Activated CD8-positive, alpha-beta memory T cell treated with anti-CD3 and anti-CD28 coated beads, Interleukin-2, amount 50 U/mL, for 24 hours (primary cell): ENCODE measurements around the gene MMP17.

Source experiments
- DNase-seq: peaks from one replicate; pipeline ENCODE4 v3.0.0-alpha.2; 2020; ENCODE audit errors: extremely low read depth

Gene MMP17

DNA sequence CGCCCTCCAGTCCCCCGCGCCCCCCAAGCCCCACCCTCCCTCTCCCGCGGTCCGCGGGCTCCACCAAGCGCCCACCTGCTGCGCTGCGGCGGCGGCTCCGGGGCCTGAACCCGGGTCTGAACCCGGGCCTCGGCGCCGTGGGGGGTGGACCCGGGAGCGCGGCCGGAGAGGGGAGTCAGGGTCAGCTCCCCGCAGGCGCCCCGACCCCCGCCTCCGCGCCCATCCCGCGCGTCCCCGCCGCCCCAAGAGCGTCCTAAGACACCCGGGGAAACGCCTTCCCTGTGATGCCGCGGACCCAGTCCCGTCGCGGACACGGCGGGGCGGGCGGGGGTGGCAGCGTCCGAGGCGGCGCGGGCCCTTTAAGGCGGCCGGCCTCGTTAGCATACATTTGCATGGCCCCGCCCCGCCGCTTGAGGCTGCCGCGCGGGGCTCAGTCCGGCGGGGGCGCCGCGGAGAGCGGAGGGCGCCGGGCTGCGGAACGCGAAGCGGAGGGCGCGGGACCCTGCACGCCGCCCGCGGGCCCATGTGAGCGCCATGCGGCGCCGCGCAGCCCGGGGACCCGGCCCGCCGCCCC, at the start of gene MMP17:
TSS of gene MMP17 (plus strand) at position 433 of the 574 bp plus-strand sequence. CDS start at position 535, 102 bp downstream.
- no peak for DNase-seq

DNA sequence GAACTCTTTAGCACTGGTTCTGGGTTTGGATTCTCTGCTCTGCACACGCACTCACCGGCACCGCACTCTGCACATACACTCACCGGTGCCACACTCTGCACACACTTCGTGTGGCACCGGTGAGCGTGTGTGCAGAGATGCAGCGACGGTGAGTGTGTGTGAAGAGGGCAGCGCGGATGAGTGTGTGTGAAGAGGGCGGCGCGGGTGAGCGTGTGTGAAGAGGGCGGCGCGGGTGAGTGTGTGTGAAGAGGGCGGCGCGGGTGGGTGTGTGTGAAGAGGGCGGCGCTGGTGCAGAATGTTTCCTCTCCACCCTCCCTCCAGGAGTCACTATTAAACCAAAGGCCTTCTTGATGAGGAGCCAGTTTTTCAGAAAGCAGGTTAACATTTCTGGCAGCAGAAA, 49.2 kb upstream of the MMP17 start:
- no peak for DNase-seq

- no peak for DNase-seq
These were observed 46.1 kb upstream of the MMP17 start for GRCh38 chr12:131782061-131782460.

DNA sequence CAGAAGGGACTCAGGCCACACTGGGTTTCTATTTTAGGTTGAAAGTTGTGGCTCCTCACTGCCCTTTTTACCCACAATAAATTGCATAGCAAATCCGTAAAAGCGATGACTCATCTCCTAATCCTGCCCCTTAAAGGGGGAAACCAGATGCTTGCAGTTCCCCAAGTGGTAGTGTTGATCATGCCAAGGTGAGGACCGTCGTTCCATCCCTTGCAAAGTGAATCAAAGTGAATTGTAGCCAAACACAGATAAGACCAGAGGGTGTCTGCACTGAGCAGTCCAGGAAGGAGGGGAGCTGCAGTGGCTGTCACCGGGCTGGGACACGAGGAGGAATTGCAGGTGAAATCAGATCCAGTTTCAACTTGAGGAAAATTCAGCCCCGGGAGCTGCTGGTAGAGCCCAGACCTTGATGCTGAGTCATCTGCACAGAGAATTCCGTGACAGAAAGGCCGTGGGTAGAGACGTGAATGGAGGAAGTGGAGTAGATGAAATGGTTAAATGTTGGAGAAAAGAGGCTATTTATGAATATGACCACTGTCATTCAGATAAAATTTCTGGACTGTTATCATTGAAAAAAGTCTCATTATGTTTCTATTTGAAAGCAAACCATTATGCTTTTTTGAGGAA, 44.2 kb upstream of the MMP17 start:
- no peak for DNase-seq

GRCh38 chr12:131784909-131785762, 43.1 kb upstream of the MMP17 start:
- DNase-seq, result no peak

DNA sequence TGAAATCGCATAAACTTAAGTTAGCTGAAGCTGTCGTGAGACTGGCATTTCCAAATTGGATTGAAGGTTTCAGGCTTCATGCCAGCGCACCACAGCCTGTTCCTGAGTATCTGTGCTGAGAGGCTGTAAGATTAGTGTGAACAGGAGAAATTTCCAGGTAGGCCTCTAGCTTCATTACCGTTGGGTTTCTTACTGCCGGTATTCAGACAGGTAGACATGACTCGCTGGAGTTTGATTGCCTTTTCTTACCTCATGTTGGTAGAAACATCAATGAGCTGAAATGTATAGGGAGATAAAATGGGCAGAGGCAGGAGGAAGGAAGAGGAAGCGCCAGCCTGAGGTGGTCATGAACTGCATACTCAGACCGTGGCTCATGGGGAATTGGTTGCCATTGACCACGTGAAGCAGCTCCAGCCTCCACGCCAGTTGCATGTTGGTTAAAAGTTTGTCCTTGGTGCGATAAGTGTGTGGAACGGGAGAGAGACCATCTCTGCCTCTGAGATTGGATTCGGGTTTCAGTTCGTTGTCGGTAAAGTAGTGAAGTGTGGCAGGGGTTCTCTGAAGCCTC, 42.3 kb upstream of the MMP17 start:
- DNase-seq, result no peak

GRCh38 chr12:131786331-131786730, 41.9 kb upstream of the MMP17 start:
- DNase-seq, result no peak

DNA sequence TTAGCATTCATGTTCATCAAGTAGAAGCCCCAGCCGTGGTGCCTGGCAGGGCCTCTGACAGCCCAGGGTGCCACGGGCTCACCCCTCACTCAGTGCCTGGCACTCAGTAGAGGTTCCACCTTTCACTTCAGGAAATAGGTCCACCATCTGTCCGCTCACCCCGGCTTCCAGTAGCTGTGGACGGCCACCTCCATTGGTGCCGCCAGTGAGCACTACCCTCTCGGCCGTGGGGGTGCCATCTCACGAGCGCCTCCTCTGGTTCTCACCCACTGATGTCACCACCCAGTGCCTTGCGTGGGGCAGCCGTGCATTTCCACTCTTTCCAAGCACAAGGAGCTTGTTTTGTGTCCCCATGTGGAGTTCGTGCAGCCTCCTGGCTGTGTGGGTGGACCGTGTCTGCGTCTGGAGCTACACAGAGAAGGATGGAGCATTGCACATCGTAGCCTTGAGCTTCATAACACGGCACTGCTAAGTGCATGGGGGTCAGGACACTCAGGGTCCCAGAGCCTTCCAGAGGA, 41.0 kb upstream of the MMP17 start:
- no peak for DNase-seq

DNA sequence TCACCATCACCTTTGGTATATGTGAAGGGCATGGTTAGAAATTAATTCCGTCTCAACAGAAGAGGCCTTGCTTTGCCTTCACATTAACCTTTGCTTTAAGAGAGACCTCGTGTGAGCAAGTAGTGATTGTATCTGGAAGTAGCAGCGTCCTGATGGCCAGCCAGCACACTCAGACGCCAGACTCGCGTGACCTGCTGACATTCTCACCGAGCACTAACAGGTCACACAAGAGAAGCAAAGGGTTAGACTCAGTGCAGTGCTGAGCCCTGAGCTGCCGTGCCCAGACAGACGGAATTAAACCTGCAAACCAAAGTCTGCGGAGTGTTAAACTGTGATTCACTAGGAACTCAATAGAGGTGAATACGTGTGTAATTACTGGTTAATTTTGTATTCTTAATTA, 40.1 kb upstream of the MMP17 start:
- DNase-seq, result no peak

GRCh38 chr12:131789638-131790037, 38.6 kb upstream of the MMP17 start:
- no peak for DNase-seq

DNA sequence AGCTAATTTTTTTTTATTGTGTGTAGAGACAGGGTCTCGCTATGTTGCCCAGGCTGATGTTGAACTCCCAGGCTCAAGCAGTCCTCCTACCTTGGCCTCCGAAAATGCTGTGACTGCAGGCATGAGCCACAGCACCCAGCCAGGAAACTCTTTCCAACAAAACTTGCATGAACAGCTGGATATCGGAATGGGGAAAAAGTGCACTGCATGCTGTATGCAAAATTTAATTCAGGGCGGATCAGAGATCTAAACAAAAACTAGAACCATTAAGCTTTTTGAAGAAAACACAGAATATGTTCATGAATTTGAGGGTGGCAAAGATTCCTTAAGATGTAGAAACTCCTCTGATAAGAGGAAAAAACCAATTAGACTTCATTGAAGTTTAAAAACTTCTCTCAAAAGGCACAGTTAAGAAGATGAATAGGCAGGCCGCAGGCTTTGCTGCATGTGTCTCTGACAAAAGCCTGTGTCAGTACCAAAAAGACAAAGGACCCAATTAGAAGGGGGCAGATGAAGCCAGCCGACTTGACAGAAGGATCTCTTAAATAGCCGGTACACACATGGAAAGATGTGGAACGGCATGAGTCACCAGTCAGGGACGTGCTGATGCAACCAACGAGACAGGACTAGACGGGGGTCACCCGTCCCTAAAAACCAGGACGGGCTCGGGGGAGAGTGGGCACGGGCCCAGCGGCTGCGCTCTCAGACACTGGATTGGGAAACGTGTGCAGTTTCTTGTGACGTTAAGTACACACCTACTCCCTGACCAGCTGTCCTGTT, 34.8 kb upstream of the MMP17 start:
- no peak for DNase-seq

- no peak for DNase-seq
These were observed 34.1 kb upstream of the MMP17 start for GRCh38 chr12:131794061-131794460.

- DNase-seq, result no peak
These were observed 33.6 kb upstream of the MMP17 start for GRCh38 chr12:131794573-131794972.

GRCh38 chr12:131795064-131795463, 33.1 kb upstream of the MMP17 start:
- no peak for DNase-seq

DNA sequence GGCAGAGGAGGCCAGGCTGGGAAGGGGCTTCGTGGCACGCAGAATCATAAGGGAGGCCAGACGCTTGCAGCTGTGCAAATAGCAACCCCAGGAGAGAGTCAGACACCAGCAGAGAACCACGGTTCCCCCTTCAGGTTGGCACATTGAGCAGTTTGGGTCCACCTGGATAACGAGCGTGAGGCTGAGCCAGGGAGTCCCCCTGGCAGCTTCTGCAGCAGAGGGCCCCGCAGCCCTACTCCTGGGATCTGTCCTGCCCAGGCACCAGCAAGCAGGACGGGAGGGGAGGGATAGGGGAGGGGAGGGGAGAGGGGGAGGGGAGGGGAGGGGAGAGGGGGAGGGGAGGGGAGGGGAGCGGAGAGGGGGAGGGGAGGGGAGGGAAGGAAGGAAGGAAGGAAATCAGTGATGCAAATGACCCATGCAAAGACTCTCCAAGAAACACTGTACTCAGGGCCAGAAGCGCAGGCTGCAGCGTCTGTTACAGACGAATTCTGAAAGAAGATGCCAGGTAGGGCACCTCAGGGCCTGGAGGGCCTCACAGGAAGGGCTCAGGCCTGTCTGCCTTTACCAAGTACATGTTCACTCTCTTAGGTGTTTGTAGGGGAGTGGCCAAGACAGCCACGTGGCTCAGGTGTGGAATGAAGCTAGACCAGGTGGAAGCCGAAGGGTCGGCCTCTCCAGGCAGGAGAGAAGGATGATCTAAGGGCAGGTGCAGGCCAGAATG, 32.3 kb upstream of the MMP17 start:
- DNase-seq, result no peak

DNA sequence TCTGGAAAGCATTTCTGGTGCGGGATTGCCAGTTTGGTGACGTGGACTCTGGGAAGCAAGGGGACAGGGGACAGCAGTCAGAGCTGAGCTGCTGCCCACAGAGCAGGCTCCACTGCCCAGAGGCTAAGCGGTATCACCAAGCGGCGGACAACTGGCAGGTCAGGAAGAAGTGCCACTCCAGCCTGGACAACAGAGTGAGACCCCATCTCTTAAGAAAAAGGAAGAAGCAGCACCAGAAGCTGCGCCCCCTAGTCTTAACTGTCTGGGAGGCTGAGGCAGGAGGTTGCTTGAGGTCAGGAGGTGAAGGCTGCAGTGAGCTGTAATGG, 31.8 kb upstream of the MMP17 start:
- no peak for DNase-seq

DNA sequence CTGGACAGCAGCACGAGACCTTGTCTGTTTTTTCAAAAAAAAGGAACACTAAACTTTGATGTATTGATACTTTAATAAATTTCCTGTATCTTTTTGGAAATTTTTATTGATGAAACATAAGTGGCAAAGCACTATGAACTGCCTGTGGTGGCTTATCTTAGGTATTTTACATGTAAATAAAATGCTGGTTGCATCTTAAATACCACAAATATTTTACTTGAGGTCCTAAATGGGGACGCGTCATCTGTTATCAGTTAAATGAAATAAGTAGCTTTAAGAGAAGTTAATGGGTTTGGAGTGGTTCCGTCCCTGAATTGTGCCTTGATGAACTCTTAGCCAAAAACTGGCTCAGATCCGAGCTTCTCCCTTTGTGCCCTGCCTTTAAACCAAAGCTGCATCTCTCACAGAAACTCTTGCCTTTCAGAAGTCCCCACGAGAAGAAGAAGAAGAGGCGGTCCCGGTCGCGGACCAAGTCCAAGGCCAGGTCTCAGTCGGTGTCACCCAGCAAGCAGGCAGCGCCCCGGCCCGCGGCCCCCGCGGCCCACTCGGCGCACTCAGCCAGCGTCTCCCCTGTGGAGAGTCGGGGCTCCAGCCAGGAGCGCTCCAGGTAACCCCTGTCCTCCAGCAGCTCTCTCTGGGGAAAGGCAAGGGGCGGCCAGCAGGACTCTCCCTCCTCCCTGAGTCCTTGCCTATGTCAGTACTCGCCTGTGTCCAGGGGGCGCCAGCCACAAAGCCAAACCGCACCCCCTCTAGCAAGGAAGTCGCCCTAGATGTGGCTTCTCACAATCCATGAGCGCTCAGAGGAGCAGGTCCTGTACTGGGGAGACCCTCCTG, 31.2 kb upstream of the MMP17 start:
- DNase-seq, result no peak

DNA sequence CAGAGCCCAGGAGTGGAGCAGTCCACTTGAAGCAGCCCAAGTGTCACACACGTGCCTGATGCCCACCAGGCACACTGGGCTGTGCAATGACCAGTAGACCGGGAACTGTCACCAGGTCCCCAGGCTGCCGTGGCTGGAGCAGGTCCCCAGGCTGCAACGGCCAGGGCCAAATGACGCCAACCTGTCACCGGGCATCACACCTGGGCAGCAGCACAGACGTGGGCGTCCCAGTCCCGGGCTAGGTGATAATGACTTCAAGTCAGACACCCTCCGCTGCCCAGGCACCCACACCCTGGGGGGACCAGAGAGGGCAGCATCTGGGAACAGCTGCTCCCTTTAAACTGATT, 30.6 kb upstream of the MMP17 start:
- DNase-seq, result no peak

GRCh38 chr12:131799195-131799594, 29.0 kb upstream of the MMP17 start:
- DNase-seq, result no peak

- DNase-seq, result no peak
These were observed 28.2 kb upstream of the MMP17 start for GRCh38 chr12:131799828-131800593.
